Heart right ventricle (tissue), 16 donors: ENCODE data around the gene GGACT. TPM values are rescaled to one million over a fixed set of nuclear protein-coding genes. Genes with fewer than 3 reads are reported as not detected.

Experiments
- ATAC-seq, 8 donors: fragments of 200-7000 bp; cut with Tn5 transposase; one replicate each; pipeline ENCODE4 v1.9.1; 2020; ENCODE audit warnings: mild to moderate bottlenecking in 8 of 8, moderate library complexity in 8 of 8, moderate number of reproducible peaks in 1 of 8
- DNase-seq, 2 donors: peaks; one replicate each; pipeline ENCODE4 v3.0.0-alpha.2; 2020
- H3K27ac ChIP-seq, 10 donors: fragments of 200-600 bp; sonication (generic) in 2 of 10; one replicate each; pipeline versions ENCODE4 v1.5.0 to v1.8.0; 2020 to 2022; ENCODE audit warnings: mild to moderate bottlenecking in 3 of 10
- H3K27me3 ChIP-seq, 7 donors: fragments of 200-600 bp; one replicate each; pipeline ENCODE4 v1.8.0; 2021 to 2022; ENCODE audit warnings: mild to moderate bottlenecking in 2 of 7
- H3K36me3 ChIP-seq, 9 donors: fragments of 200-600 bp; sonication (generic) in 1 of 9; one replicate each; pipeline versions ENCODE4 v1.5.0 to v1.8.0; 2020 to 2022; ENCODE audit warnings: mild to moderate bottlenecking in 2 of 9
- H3K4me1 ChIP-seq, 9 donors: fragments of 200-600 bp; sonication (generic) in 1 of 9; one replicate each; pipeline versions ENCODE4 v1.5.0 to v1.8.0; 2020 to 2022; ENCODE audit warnings: mild to moderate bottlenecking in 4 of 9
- H3K4me3 ChIP-seq, 10 donors: fragments of 200-600 bp; sonication (generic) in 2 of 10; one replicate each; pipeline versions ENCODE4 v1.5.0 to v1.8.0; 2020 to 2022; ENCODE audit warnings: mild to moderate bottlenecking in 7 of 10, moderate library complexity in 2 of 10
- H3K9me3 ChIP-seq, 11 donors: fragments of 200-600 bp in 10 of 11; sonication (generic) in 2 of 11; one replicate each; pipeline versions ENCODE4 v1.5.0 to v1.8.0; 2013 to 2022; ENCODE audit warnings: mild to moderate bottlenecking in 2 of 11, control low read depth in 1 of 11, moderate library complexity in 1 of 11
- WGBS, 2 donors: extraction: QIAGEN DNeasy Blood & Tissue Kit; methylation state at CpG; one replicate each; pipeline ENCODE4 v1.1.7; 2013; ENCODE audit warnings: inconsistent platforms in 1 of 2; 5-methylcytosine and 5-hydroxymethylcytosine counted together
- intact Hi-C, 10 donors: fragments of 100-400 bp; cut with DNase I; formaldehyde crosslinking; loops; one replicate each; pipeline versions ENCODE4 v1.11.1 to v1.14.2; 2022
- polyA plus RNA-seq, 2 donors: library from polyadenylated mRNA; stranded (reverse); fragments of 200-250 nt; gene quantifications; one replicate each; pipeline ENCODE4 v1.2.3, GENCODE V29; 2013
- total RNA-seq, 10 donors: library from RNA; stranded (reverse); fragmentation: NEBNext Ultra II Directional in 3 of 10; extraction: Animal tissue kit (Norgen Biotek cat#: 25700) in 3 of 10; gene quantifications; one replicate each; pipeline versions ENCODE4 v1.2.1 to v1.2.4, GENCODE V29; 2021 to 2023
- TF ChIP-seq, protein P1 (sequence below), 9 donors: fragments of 200-600 bp; sonication (generic) in 2 of 9; IDR thresholded peaks; one replicate each; pipeline versions ENCODE4 v1.5.0 to v1.8.0; 2021 to 2022; ENCODE audit warnings: antibody characterized with exemption in 9 of 9, mild to moderate bottlenecking in 5 of 9, moderate library complexity in 1 of 9
- donor health status: Arrhythmogenic right ventricular cardiomyopathy.
- donor health status: ischemic (EF 13 %, LVEDD 7.1; RV severe dilation, severe dysfunction).
- donor health status: healthy with polysubstance abuse.
- donor health status: DM: no; HTN: yes; CAD: no.
- donor health status: DM: no; HTN: no; CAD: no.
- donor health status: ischemic (EF 25% LVEDD 6.9; RV normal size, moderate dysfunction).
- donor health status: ischemic (EF 25% LVEDD 5.7; RV mildly dilated, moderate dysfunction).
- donor health status: healthy.
- donor health status: DM: yes; HTN: yes; CAD: no.
- donor health status: Ischemic cardiomyopathy.
- donor health status: ischemic (EF 35%, LVEDD 5.7; RV mildly dilated, moderate dysfunction).
- donor health status: nonischemic (EF 11% LVEDD 7.7; RV severe dilation, severe dysfunction).
- donor health status: DM: yes; HTN: yes; CAD: no.
- donor health status: PGD.
- donor health status: ischemic (EF 29% LVEDD 5.4; RV normal size, mild dysfunction).
- donor health status: nonischemic (EF 23%, LVEDD 6.1; RV moderate dilation, normal function).

The GGACT gene
- total and polyA plus RNA-seq, 12 donors = 0.51 to 3.5 (median 1.6) TPM

DNA sequence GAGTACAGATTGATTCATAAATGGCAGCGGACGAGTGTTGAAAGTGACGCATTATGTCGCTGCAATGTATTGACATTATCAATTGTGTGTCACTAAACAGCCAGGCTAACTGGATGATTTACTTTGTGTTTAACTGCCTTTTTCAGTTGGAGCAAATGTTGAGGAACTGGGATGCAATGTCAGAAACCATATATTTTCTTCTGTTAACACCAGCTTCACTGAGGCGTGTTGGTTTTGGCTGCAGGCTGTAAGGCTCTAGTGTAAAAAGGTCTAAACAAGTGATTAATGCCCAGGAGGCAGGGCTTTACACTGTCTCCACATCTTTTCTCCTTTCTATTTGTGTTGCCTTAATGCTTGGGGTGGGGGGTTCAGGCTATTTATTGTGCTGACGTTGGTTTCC, 80.1 kb downstream of the GGACT start:
- Histone ChIP-seq H3K27ac (no peak overlapping the region), H3K4me1 (peaks cover 0 to 19% (median 3%) of the 10 kb centered on the region in 9 donors), H3K36me3 (no peaks in the 10 kb centered on the region), H3K27me3 (no peaks in the 10 kb centered on the region), H3K4me3 (no peak overlapping the region), H3K9me3 (no peaks in the 10 kb centered on the region)
- no peak for DNase-seq
- TF ChIP-seq, protein P1, sequence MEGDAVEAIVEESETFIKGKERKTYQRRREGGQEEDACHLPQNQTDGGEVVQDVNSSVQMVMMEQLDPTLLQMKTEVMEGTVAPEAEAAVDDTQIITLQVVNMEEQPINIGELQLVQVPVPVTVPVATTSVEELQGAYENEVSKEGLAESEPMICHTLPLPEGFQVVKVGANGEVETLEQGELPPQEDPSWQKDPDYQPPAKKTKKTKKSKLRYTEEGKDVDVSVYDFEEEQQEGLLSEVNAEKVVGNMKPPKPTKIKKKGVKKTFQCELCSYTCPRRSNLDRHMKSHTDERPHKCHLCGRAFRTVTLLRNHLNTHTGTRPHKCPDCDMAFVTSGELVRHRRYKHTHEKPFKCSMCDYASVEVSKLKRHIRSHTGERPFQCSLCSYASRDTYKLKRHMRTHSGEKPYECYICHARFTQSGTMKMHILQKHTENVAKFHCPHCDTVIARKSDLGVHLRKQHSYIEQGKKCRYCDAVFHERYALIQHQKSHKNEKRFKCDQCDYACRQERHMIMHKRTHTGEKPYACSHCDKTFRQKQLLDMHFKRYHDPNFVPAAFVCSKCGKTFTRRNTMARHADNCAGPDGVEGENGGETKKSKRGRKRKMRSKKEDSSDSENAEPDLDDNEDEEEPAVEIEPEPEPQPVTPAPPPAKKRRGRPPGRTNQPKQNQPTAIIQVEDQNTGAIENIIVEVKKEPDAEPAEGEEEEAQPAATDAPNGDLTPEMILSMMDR (IDR thresholded peaks at IDR 0.05) = no peak
- no peak for ATAC-seq
- intact Hi-C loops = no loop called here
- 95 to 96% methylated on average over 6 of the region's 6 CpGs for WGBS, 2 donors

DNA sequence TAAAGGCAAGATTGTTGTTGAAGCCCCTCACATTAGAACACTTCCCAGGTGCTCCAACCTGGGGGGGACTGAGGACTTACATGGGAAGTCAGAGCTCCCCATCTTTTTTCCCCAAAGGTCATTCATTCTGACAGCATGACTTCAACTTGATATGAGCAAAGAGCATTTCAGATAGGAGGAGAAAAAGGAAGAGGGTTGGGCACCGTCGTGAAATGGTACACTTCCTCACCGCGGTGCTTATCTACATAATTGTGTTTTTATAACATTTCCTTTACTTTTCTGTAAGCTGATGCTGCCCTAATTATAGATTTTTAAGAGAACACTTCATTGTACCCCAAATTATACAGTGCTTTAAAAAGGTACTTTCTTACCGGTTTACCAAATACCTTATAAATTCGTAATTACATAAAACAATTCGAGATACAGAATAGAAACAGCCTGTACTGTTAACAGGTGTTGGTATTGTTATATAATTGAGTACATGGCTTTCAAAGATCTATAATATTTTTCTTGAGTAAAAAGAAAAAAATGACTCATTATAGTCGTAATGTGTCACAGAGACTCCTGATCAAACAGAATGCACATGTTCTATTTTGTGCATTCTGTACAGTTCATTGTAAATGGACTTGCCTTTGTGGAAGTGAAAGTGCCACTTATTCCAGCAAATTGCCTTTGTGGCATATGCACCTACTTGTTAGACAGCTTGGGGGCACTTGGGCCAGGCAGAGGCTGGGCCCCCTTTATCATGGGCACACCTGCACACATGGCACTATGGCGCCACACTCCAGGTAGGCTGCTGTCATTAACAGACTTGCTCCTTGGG, 81.8 kb downstream of the GGACT start:
- intact Hi-C loops = no loop called here
- H3K4me1 ChIP-seq = peaks cover 0 to 18% (median 3%) of the 10 kb centered on the region in 9 donors
- no peaks in the 10 kb centered on the region for H3K27me3 ChIP-seq
- ATAC-seq (no peak), DNase-seq (no peak)
- no peaks in the 10 kb centered on the region for H3K36me3 ChIP-seq
- H3K9me3 ChIP-seq = no peaks in the 10 kb centered on the region
- H3K4me3 ChIP-seq = no peak overlapping the region
- TF ChIP-seq, protein P1 (IDR thresholded peaks at IDR 0.05) = no peak
- no peak overlapping the region for H3K27ac ChIP-seq
- WGBS, 2 donors = 75 to 78% methylated on average over 9 of the region's 9 CpGs

DNA sequence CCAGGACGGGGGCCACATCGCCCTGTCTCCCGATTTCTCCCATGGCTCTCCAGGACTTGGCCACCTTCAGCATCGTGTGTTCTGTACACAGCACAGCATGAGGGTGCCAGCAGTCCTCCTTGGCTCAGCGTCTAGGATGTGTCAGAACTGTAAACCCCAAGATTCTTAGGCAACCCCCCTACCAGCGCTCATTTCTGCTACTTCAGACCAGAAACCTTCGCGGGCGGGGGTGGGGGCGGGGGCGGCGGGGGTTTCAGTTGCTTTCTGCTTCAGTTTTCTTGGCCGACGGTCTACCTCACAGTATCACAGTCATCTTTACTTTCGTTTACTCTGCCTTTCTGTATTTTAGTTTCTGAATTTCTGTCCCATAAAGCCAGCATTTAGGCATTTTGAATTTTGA, 82.4 kb downstream of the GGACT start:
- 90 to 91% methylated on average over 15 of the region's 15 CpGs for WGBS, 2 donors
- H3K4me3 ChIP-seq = no peak overlapping the region
- intact Hi-C loops = no loop called here
- TF ChIP-seq, protein P1 (IDR thresholded peaks at IDR 0.05) = no peak
- no peak for DNase-seq
- no peaks in the 10 kb centered on the region for H3K36me3 ChIP-seq
- no peak overlapping the region for H3K27ac ChIP-seq
- H3K27me3 ChIP-seq = no peaks in the 10 kb centered on the region
- no peaks in the 10 kb centered on the region for H3K9me3 ChIP-seq
- peaks cover 0 to 11% (median 0%) of the 10 kb centered on the region in 9 donors for H3K4me1 ChIP-seq
- no peak for ATAC-seq

DNA sequence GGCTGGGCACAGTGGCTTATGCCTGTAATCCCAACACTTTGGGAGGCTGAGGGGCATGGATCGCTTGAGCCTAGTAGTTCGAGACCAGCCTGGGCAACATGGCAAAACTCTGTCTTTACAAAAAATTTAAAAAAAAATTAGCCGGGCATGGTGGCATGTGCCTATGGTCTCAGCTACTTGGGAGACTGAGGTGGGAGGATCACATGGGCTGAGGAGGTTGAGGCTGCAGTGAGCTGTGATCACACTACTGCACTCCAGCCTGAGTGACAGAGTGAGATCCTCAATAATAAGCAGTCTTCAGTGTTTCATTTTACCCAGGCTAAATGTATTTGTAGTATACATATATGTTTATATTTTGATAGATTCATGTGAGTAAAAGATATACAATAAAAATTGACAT, 85.0 kb downstream of the GGACT start:
- no peaks in the 10 kb centered on the region for H3K9me3 ChIP-seq
- intact Hi-C loops = no loop called here
- TF ChIP-seq, protein P1 (IDR thresholded peaks at IDR 0.05) = no peak
- DNase-seq (no peak), ATAC-seq (no peak)
- no peaks in the 10 kb centered on the region for H3K36me3 ChIP-seq
- no peaks in the 10 kb centered on the region for H3K4me1 ChIP-seq
- no peak overlapping the region for H3K4me3 ChIP-seq
- WGBS, 2 donors = 99% methylated on average over 3 of the region's 3 CpGs
- no peaks in the 10 kb centered on the region for H3K27me3 ChIP-seq
- H3K27ac ChIP-seq = no peak overlapping the region
